ENCODE results near the gene MUC2.

- TF ChIP-seq, protein P1, sequence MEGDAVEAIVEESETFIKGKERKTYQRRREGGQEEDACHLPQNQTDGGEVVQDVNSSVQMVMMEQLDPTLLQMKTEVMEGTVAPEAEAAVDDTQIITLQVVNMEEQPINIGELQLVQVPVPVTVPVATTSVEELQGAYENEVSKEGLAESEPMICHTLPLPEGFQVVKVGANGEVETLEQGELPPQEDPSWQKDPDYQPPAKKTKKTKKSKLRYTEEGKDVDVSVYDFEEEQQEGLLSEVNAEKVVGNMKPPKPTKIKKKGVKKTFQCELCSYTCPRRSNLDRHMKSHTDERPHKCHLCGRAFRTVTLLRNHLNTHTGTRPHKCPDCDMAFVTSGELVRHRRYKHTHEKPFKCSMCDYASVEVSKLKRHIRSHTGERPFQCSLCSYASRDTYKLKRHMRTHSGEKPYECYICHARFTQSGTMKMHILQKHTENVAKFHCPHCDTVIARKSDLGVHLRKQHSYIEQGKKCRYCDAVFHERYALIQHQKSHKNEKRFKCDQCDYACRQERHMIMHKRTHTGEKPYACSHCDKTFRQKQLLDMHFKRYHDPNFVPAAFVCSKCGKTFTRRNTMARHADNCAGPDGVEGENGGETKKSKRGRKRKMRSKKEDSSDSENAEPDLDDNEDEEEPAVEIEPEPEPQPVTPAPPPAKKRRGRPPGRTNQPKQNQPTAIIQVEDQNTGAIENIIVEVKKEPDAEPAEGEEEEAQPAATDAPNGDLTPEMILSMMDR (IDR thresholded peaks at IDR 0.05) = no peak
- no peak for TF ChIP-seq POLR2A (IDR thresholded peaks at IDR 0.05)
- no peak for TF ChIP-seq EP300 (IDR thresholded peaks at IDR 0.05)
- no peak for TF ChIP-seq POLR2AphosphoS5 (IDR thresholded peaks at IDR 0.05)
These were observed 35.8 kb upstream of the MUC2 start for GRCh38 chr11:1038921-1039320.

All from stomach (tissue), 4 donors.